B cell (primary cell): ENCODE results near the gene NSUN2.

Experiments used
- EZH2 ChIP-seq: IDR thresholded peaks from 2 replicates; pipeline ENCODE4 v1.6.1; 2012; ENCODE audit warnings: borderline replicate concordance, low read depth, mild to moderate bottlenecking, moderate library complexity, low read length; ENCODE audit not compliant: insufficient read depth, poor library complexity, severe bottlenecking
- TF ChIP-seq, protein P1 (sequence below): fragments of 200-600 bp; IDR thresholded peaks from one replicate; pipeline ENCODE4 v1.8.0; 2022; ENCODE audit warnings: antibody characterized with exemption, mild to moderate bottlenecking

DNA sequence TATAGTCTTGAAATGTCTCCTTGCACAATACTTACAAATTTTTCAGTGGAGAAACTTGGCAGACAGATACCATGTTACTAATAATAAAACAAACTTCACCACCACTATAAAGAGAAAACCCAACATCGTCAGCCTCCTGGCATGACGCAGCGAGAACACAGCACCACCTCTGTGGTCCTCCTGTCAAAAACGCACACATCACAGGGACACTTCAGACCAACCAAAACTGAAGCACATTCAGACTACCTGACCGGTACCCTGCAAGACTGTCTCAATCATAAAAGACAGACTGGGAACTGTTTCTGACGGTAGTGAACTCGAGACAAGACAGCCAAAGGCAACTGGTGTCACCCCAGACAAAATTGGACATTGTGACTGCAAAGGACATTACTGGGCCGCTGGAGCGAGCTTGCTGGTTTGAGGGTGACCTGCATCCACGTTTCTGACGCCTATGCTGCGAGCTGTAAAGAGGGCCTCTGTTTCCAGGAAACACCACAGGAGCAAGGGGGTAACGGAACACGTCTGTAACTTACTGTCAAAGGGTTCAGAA lies 34.4 kb downstream of the NSUN2 start:
- TF ChIP-seq, protein P1, sequence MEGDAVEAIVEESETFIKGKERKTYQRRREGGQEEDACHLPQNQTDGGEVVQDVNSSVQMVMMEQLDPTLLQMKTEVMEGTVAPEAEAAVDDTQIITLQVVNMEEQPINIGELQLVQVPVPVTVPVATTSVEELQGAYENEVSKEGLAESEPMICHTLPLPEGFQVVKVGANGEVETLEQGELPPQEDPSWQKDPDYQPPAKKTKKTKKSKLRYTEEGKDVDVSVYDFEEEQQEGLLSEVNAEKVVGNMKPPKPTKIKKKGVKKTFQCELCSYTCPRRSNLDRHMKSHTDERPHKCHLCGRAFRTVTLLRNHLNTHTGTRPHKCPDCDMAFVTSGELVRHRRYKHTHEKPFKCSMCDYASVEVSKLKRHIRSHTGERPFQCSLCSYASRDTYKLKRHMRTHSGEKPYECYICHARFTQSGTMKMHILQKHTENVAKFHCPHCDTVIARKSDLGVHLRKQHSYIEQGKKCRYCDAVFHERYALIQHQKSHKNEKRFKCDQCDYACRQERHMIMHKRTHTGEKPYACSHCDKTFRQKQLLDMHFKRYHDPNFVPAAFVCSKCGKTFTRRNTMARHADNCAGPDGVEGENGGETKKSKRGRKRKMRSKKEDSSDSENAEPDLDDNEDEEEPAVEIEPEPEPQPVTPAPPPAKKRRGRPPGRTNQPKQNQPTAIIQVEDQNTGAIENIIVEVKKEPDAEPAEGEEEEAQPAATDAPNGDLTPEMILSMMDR: no peak
- TF ChIP-seq EZH2: no peak
